GM12892 (cell line): ENCODE results near the gene NHLRC3.

Source experiments
- POLR2AphosphoS5 ChIP-seq: IDR thresholded peaks from 2 replicates; pipeline ENCODE4 v1.6.1; 2011; ENCODE audit warnings: low read depth, low read length, control low read depth
- TAF1 ChIP-seq: IDR thresholded peaks from 2 replicates; pipeline ENCODE4 v1.6.1; 2011; ENCODE audit warnings: low read depth, mild to moderate bottlenecking, control low read depth, low read length, borderline replicate concordance

GRCh38 chr13:39054112-39054511 is 15.9 kb downstream of the NHLRC3 start:
- TF ChIP-seq POLR2AphosphoS5 (no peak), TAF1 (no peak)
